SK-N-SH treated with all-trans-retinoic acid at 6 μM for 48 hours (cell line): Measurements from ENCODE around the gene SH3GLB1.
"Not testable (repeated sequence)": the region's sequence is repeated elsewhere in the genome, so short reads cannot be mapped to it uniquely, and the experiment has no call there.

Experiments used
- ATAC-seq: fragments of 200-7000 bp; cut with Tn5 transposase; 3 replicates; pipeline ENCODE4 v1.9.1; 2020; ENCODE audit warnings: mild to moderate bottlenecking, moderate library complexity
- ARNTL ChIP-seq: fragments of 450-650 bp; formaldehyde crosslinking; IDR thresholded peaks from 2 replicates; pipeline ENCODE4 v1.5.0; 2020; ENCODE audit warnings: low read depth, mild to moderate bottlenecking, moderate library complexity, borderline replicate concordance
- BACH2 ChIP-seq: fragments of 250-450 bp; sonication (Bioruptor Pico); IDR thresholded peaks from 2 replicates; pipeline ENCODE4 v1.9.0; 2021; ENCODE audit warnings: mild to moderate bottlenecking, borderline replicate concordance
- CREB5 ChIP-seq: fragments of 250-450 bp; sonication (Bioruptor Pico); IDR thresholded peaks from 2 replicates; pipeline ENCODE4 v1.5.1; 2020; ENCODE audit warnings: low read depth, mild to moderate bottlenecking, moderate library complexity
- CSDC2 ChIP-seq: fragments of 250-450 bp; sonication (Bioruptor Pico); IDR thresholded peaks from 2 replicates; pipeline ENCODE4 v1.5.0; 2020; ENCODE audit warnings: mild to moderate bottlenecking, moderate library complexity
- CSRNP3 ChIP-seq: fragments of 250-450 bp; sonication (Bioruptor Pico); IDR thresholded peaks from 2 replicates; pipeline ENCODE4 v1.5.1; 2021; ENCODE audit warnings: mild to moderate bottlenecking, moderate library complexity
- ESRRG ChIP-seq: fragments of 250-450 bp; sonication (Bioruptor Pico); IDR thresholded peaks from 2 replicates; pipeline ENCODE4 v1.6.1; 2021; ENCODE audit warnings: mild to moderate bottlenecking
- GLIS3 ChIP-seq: fragments of 250-450 bp; sonication (Bioruptor Pico); IDR thresholded peaks from 2 replicates; pipeline ENCODE4 v1.5.0; 2020; ENCODE audit warnings: mild to moderate bottlenecking, moderate library complexity
- ISL1 ChIP-seq: fragments of 250-450 bp; sonication (Bioruptor Pico); IDR thresholded peaks from 2 replicates; pipeline ENCODE4 v2.1.2; 2022; ENCODE audit warnings: mild to moderate bottlenecking, moderate library complexity
- OSR1 ChIP-seq: fragments of 250-450 bp; sonication (Bioruptor Pico); IDR thresholded peaks from 2 replicates; pipeline ENCODE4 v1.8.0; 2022; ENCODE audit warnings: moderate library complexity, mild to moderate bottlenecking, inconsistent platforms
- PATZ1 ChIP-seq: fragments of 250-450 bp; sonication (Bioruptor Pico); IDR thresholded peaks from 2 replicates; pipeline ENCODE4 v1.8.0; 2020; ENCODE audit warnings: mild to moderate bottlenecking, moderate library complexity, borderline replicate concordance
- POU6F1 ChIP-seq: fragments of 250-450 bp; sonication (Bioruptor Pico); IDR thresholded peaks from 2 replicates; pipeline ENCODE4 v1.8.0; 2021; ENCODE audit warnings: low read depth, mild to moderate bottlenecking, moderate library complexity, borderline replicate concordance
- RARB ChIP-seq: fragments of 250-450 bp; sonication (Bioruptor Pico); IDR thresholded peaks from 2 replicates; pipeline ENCODE4 v1.8.0; 2021; ENCODE audit warnings: mild to moderate bottlenecking, moderate library complexity
- TCF4 ChIP-seq: fragments of 250-450 bp; sonication (Bioruptor Pico); IDR thresholded peaks from 2 replicates; pipeline ENCODE4 v1.8.0; 2021; ENCODE audit warnings: mild to moderate bottlenecking, moderate library complexity, borderline replicate concordance
- TOX ChIP-seq: fragments of 250-450 bp; sonication (Bioruptor Pico); IDR thresholded peaks from 2 replicates; pipeline ENCODE4 v1.8.0; 2021; ENCODE audit warnings: mild to moderate bottlenecking, moderate library complexity, borderline replicate concordance
- TSHZ2 ChIP-seq: fragments of 250-450 bp; sonication (Bioruptor Pico); IDR thresholded peaks from 2 replicates; pipeline ENCODE4 v1.5.0; 2020; ENCODE audit warnings: mild to moderate bottlenecking, moderate library complexity
- ZFP3 ChIP-seq: fragments of 250-450 bp; sonication (Bioruptor Pico); IDR thresholded peaks from 2 replicates; pipeline ENCODE4 v1.5.0; 2020; ENCODE audit warnings: mild to moderate bottlenecking, moderate library complexity
- ZFP30 ChIP-seq: fragments of 450-650 bp; formaldehyde crosslinking; IDR thresholded peaks from 2 replicates; pipeline ENCODE4 v1.5.0; 2022; ENCODE audit warnings: mild to moderate bottlenecking, moderate library complexity
- ZNF565 ChIP-seq: fragments of 450-650 bp; formaldehyde crosslinking; conservative IDR thresholded peaks from 2 replicates; pipeline ENCODE4 v1.5.0; 2020; ENCODE audit warnings: low read depth, mild to moderate bottlenecking, moderate library complexity
- ZNF8 ChIP-seq: fragments of 450-650 bp; formaldehyde crosslinking; IDR thresholded peaks from 2 replicates; pipeline ENCODE4 v1.5.0; 2020; ENCODE audit warnings: mild to moderate bottlenecking, moderate library complexity

Gene SH3GLB1

GRCh38 chr1:86701731-86702130, 2.6 kb upstream of the SH3GLB1 start:
- ATAC-seq: no peak
- TF ChIP-seq GLIS3 (CRISPR knock-in tag) (no peak), ESRRG (CRISPR knock-in tag) (no peak), CSDC2 (CRISPR knock-in tag) (no peak), TOX (no peak), ZFP30 (CRISPR knock-in tag) (no peak), ZNF565 (CRISPR knock-in tag) (no peak), ZFP3 (no peak)

- ATAC-seq: not testable (repeated sequence)
These were observed 1.4 kb upstream of the SH3GLB1 start for GRCh38 chr1:86702954-86703494.

- no peak for TF ChIP-seq POU6F1
- TF ChIP-seq ESRRG (CRISPR knock-in tag): no peak
- TF ChIP-seq CREB5 (CRISPR knock-in tag): no peak
- no peak for TF ChIP-seq BACH2
- no peak for TF ChIP-seq RARB (CRISPR knock-in tag)
- ATAC-seq: peak; percentile 35
These were observed 499 bp upstream of the SH3GLB1 start for GRCh38 chr1:86703696-86704457.

- TF ChIP-seq POU6F1 (no peak), ZNF8 (CRISPR knock-in tag) (no peak), PATZ1 (CRISPR knock-in tag) (no peak), ZFP3 (no peak), CSRNP3 (CRISPR knock-in tag) (no peak), ISL1 (CRISPR knock-in tag) (no peak), TCF4 (CRISPR knock-in tag) (no peak), OSR1 (CRISPR knock-in tag) (no peak), CREB5 (CRISPR knock-in tag) (no peak), BACH2 (no peak), RARB (CRISPR knock-in tag) (no peak), ARNTL (CRISPR knock-in tag) (no peak), TSHZ2 (no peak), CSDC2 (CRISPR knock-in tag) (no peak)
- peak; percentile 63 for ATAC-seq
These were observed 742 bp downstream of the SH3GLB1 start for GRCh38 chr1:86704972-86705664.
